Measurements from ENCODE around the gene SIAE. TPM values are rescaled to one million over a fixed set of nuclear protein-coding genes. Genes with fewer than 3 reads are reported as not detected.

The SIAE gene
- total and polyA plus RNA-seq, 2 of the 8 experiments (the other 6 are each of a cell fraction or from before 2014, with no cell fraction given), result 2.3 to 3.7 TPM

DNA sequence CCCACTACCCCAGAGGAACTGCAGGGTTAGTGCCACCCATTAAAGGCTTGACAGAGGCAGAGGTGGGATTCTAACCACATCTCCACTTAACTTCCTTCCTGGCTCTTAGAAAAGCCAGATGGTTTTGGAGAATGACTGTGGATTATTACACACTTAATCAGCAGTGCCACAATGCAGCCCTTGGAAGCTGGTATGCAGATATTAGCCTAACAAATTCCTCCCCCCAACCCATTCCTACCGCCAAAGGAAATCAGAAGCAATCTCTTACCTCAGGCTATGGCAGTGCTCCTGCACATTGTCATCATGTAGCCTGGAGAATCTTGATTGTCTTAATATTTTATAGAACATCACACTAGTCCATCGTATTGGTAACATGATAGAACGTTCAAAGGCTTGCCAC is 43.1 kb upstream of the SIAE start (continued):
- TF ChIP-seq NANOG (IDR thresholded peaks at IDR 0.05; ENCODE audit: insufficient read depth, low read depth, low read length, poor library complexity, severe bottlenecking), result no peak
- TF ChIP-seq ZNF274 (IDR thresholded peaks at IDR 0.05; ENCODE audit: borderline replicate concordance, extremely low read depth, low read length), result no peak
- TF ChIP-seq PHF8 (conservative IDR thresholded peaks at IDR 0.05; ENCODE audit: low read depth, low read length), result no peak
- TF ChIP-seq BRCA1 (IDR thresholded peaks at IDR 0.05; ENCODE audit: low read depth, low read length), result no peak
